IMR-90 (cell line): ENCODE data around the gene SELENOO. TPM values are rescaled to one million over a fixed set of nuclear protein-coding genes. Genes with fewer than 3 reads are reported as not detected.

Experiments used
- ATAC-seq: fragments of 200-7000 bp; cut with Tn5 transposase; 2 replicates; pipeline ENCODE4 v1.9.1; 2020; ENCODE audit warnings: low read depth, mild to moderate bottlenecking, moderate library complexity
- BruUV-seq: library from RNA; stranded (reverse); fragments of 400-500 nt; replicated peaks from 2 replicates; lab custom pipeline; 2021; lab: Mats Ljungman, UMichigan
- CTCF ChIA-PET: fragments of 300-600 bp; formaldehyde crosslinking; extraction: SDS; loops from one replicate; lab custom pipeline; 2021; ENCODE audit warnings: antibody characterized with exemption; lab: Yijun Ruan, JAX
- POLR2A ChIA-PET: fragments of 300-600 bp; sonication (Branson Sonifier 250); formaldehyde crosslinking; loops from one replicate; lab custom pipeline; 2022; ENCODE audit warnings: antibody characterized with exemption; ENCODE audit not compliant: unreplicated experiment; lab: Charles Lee
- DNase-seq: peaks from one replicate; pipeline ENCODE4 v3.0.0; 2013
- H2AFZ ChIP-seq: replicated peaks from 2 replicates; pipeline ENCODE3; 2013; ENCODE audit warnings: low read length, mild to moderate bottlenecking; ENCODE audit not compliant: poor library complexity
- H2AK5ac ChIP-seq: 2 replicates; pipeline ENCODE4 v1.6.1; 2013; ENCODE audit warnings: low read depth, low read length, inconsistent platforms
- H2AK9ac ChIP-seq: replicated peaks from 2 replicates; pipeline ENCODE3; 2013; ENCODE audit warnings: mild to moderate bottlenecking, low read depth, low read length, moderate library complexity; ENCODE audit not compliant: poor library complexity
- H2BK120ac ChIP-seq: 2 replicates; pipeline ENCODE4 v1.6.1; 2013; ENCODE audit warnings: low read depth, low read length, inconsistent platforms
- H2BK15ac ChIP-seq: 3 replicates; pipeline ENCODE4 v1.6.1; 2013; ENCODE audit warnings: low read depth, low read length, inconsistent platforms
- H2BK20ac ChIP-seq: 2 replicates; pipeline ENCODE4 v1.6.1; 2013; ENCODE audit warnings: low read depth, mild to moderate bottlenecking, inconsistent platforms, low read length, moderate library complexity
- H2BK5ac ChIP-seq: 2 replicates; pipeline ENCODE4 v1.6.1; 2013; ENCODE audit warnings: mild to moderate bottlenecking, low read depth, low read length, inconsistent platforms; ENCODE audit not compliant: poor library complexity, severe bottlenecking
- H3K14ac ChIP-seq: replicated peaks from 2 replicates; pipeline ENCODE4 v1.6.1; 2013; ENCODE audit warnings: low read depth, low read length, inconsistent platforms
- H3K18ac ChIP-seq: 2 replicates; pipeline ENCODE4 v1.6.1; 2013; ENCODE audit warnings: low read depth, low read length, control low read depth
- H3K23ac ChIP-seq: 2 replicates; pipeline ENCODE4 v1.6.1; 2013; ENCODE audit warnings: low read depth, low read length, inconsistent platforms
- H3K27ac ChIP-seq: 2 replicates; pipeline ENCODE4 v1.5.1; 2013; ENCODE audit warnings: mild to moderate bottlenecking, control low read depth, low read length; ENCODE audit not compliant: insufficient read depth
- H3K27me3 ChIP-seq: 2 replicates; pipeline ENCODE4 v1.6.1; 2013; ENCODE audit warnings: low read length; ENCODE audit not compliant: control insufficient read depth, insufficient read depth
- H3K36me3 ChIP-seq: 2 replicates; pipeline ENCODE4 v1.6.1; 2013; ENCODE audit warnings: low read length, mixed read lengths; ENCODE audit not compliant: control insufficient read depth, insufficient read depth
- H3K4ac ChIP-seq: 2 replicates; pipeline ENCODE4 v1.6.1; 2013; ENCODE audit warnings: low read depth, low read length, inconsistent platforms
- H3K4me1 ChIP-seq: 2 replicates; pipeline ENCODE4 v1.6.1; 2013; ENCODE audit warnings: low read length, mixed read lengths; ENCODE audit not compliant: control insufficient read depth, insufficient read depth
- H3K4me2 ChIP-seq: 2 replicates; pipeline ENCODE4 v1.6.1; 2013; ENCODE audit warnings: low read depth, mild to moderate bottlenecking, control low read depth, low read length, moderate library complexity
- H3K4me3 ChIP-seq: 2 replicates; pipeline ENCODE4 v1.5.1; 2013; ENCODE audit warnings: low read depth, mild to moderate bottlenecking, control low read depth, low read length, moderate library complexity; ENCODE audit not compliant: insufficient read depth
- H3K56ac ChIP-seq: 2 replicates; pipeline ENCODE4 v1.6.1; 2013; ENCODE audit warnings: low read length, inconsistent platforms; ENCODE audit not compliant: insufficient read depth; ENCODE audit errors: extremely low read depth
- H3K79me1 ChIP-seq, 2 experiments: 2 replicates each; pipeline ENCODE4 v1.6.1; 2013; ENCODE audit warnings: low read length in 2 of 2, inconsistent platforms in 1 of 2, low read depth in 1 of 2
- H3K9ac ChIP-seq: 2 replicates; pipeline ENCODE4 v1.6.1; 2013; ENCODE audit warnings: low read depth, low read length, control low read depth
- H3K9me1 ChIP-seq: 2 replicates; pipeline ENCODE4 v1.6.1; 2013; ENCODE audit warnings: low read length, inconsistent platforms; ENCODE audit not compliant: insufficient read depth
- H3K9me3 ChIP-seq: 2 replicates; pipeline ENCODE4 v1.6.1; 2013; ENCODE audit warnings: low read length; ENCODE audit not compliant: control insufficient read depth, insufficient read depth
- H4K20me1 ChIP-seq: 2 replicates; pipeline ENCODE4 v1.6.1; 2013; ENCODE audit warnings: low read length, inconsistent platforms; ENCODE audit not compliant: insufficient read depth
- H4K5ac ChIP-seq: 2 replicates; pipeline ENCODE4 v1.6.1; 2013; ENCODE audit warnings: mild to moderate bottlenecking, low read depth, low read length, control low read depth
- H4K8ac ChIP-seq, 2 experiments: 2 replicates each; pipeline ENCODE4 v1.6.1; 2013; ENCODE audit warnings: low read depth in 2 of 2, low read length in 2 of 2, control low read depth in 1 of 2, inconsistent platforms in 1 of 2
- H4K91ac ChIP-seq: 2 replicates; pipeline ENCODE4 v1.6.1; 2013; ENCODE audit warnings: low read depth, low read length, inconsistent platforms; ENCODE audit not compliant: insufficient read depth
- BHLHE40 ChIP-seq: fragments of 150-350 bp; IDR thresholded peaks from 2 replicates; pipeline ENCODE4 v1.6.1; 2016; ENCODE audit warnings: mild to moderate bottlenecking, low read depth, low read length
- FOS ChIP-seq: fragments of 150-350 bp; IDR thresholded peaks from 2 replicates; pipeline ENCODE4 v1.6.1; 2016; ENCODE audit warnings: low read depth, low read length
- MAZ ChIP-seq: IDR thresholded peaks from 2 replicates; pipeline ENCODE4 v1.6.1; 2012; ENCODE audit warnings: low read depth, mild to moderate bottlenecking, low read length, improper control_type of control experiment, moderate library complexity, borderline replicate concordance
- NFE2L2 ChIP-seq: fragments of 150-350 bp; IDR thresholded peaks from 2 replicates; pipeline ENCODE4 v1.6.1; 2016; ENCODE audit warnings: low read depth, mild to moderate bottlenecking, low read length
- RCOR1 ChIP-seq: IDR thresholded peaks from 2 replicates; pipeline ENCODE4 v1.6.1; 2012; ENCODE audit warnings: mild to moderate bottlenecking, low read length, improper control_type of control experiment; ENCODE audit not compliant: insufficient replicate concordance
- WGBS, 2 experiments: methylation state at CpG; one replicate each; pipeline versions ENCODE4 v1.1.5 to v1.1.7; 2013; ENCODE audit warnings: missing lambda C conversion rate in 2 of 2; ENCODE audit not compliant: insufficient read length in 1 of 2; ENCODE audit errors: extremely low coverage in 2 of 2; 5-methylcytosine and 5-hydroxymethylcytosine counted together
- dilution Hi-C: fragments of 300-500 bp; cut with HindIII; formaldehyde crosslinking; loops from one replicate; pipeline ENCODE4 v1.14.3; 2018; ENCODE audit warnings: low sequenced_read_pairs; ENCODE audit not compliant: unreplicated experiment
- in situ Hi-C: fragments of 300-500 bp; cut with MboI; formaldehyde crosslinking; loops from 3 replicates; pipeline ENCODE4 v1.14.3; 2019; ENCODE audit warnings: low sequenced_read_pairs, inconsistent platforms, mixed read lengths
- intact Hi-C: fragments of 100-400 bp; cut with micrococcal nuclease; formaldehyde crosslinking; loops from 2 replicates; pipeline ENCODE4 v1.10.0; 2022
- polyA plus RNA-seq, 3 experiments: library from polyadenylated mRNA; depleted of rRNA; stranded (reverse); fragments of >200 nt; gene quantifications; 2 replicates each; pipeline ENCODE4 v1.2.3, GENCODE V29; 2012; ENCODE audit warnings: low replicate concordance in 1 of 3
- total RNA-seq: library from RNA; depleted of rRNA; stranded (reverse); fragments of >200 nt; gene quantifications from 2 replicates; pipeline ENCODE4 v1.2.3, GENCODE V29; 2012
- TF ChIP-seq, protein P1 (sequence below): fragments of 150-350 bp; IDR thresholded peaks from 2 replicates; pipeline ENCODE4 v1.6.1; 2017; ENCODE audit warnings: mild to moderate bottlenecking, antibody characterized with exemption, low read length, low read depth

SELENOO gene
- total and polyA plus RNA-seq, 2 of the 4 experiments (the other 2 are of a cell fraction), result 10.4 to 21.4 TPM

GRCh38 chr22:50173311-50173982 is 27.4 kb upstream of the SELENOO start:
- Histone ChIP-seq H2AK9ac (no peak overlapping the region), H2BK120ac (no peak overlapping the region), H3K4ac (no peak overlapping the region), H3K27me3 (peaks cover 24% of the 10 kb centered on the region), H3K36me3 (no peaks in the 10 kb centered on the region), H3K27ac (no peak overlapping the region), H2AFZ (no peak overlapping the region), H4K91ac (no peak overlapping the region), H4K5ac (no peak overlapping the region), H3K4me3 (no peak overlapping the region), H3K4me1 (no peaks in the 10 kb centered on the region), H2AK5ac (no peak overlapping the region), H3K9ac (no peak overlapping the region), H3K9me1 (no peaks in the 10 kb centered on the region), H2BK20ac (no peak overlapping the region), H3K56ac (no peak overlapping the region), H3K23ac (no peak overlapping the region), H2BK15ac (no peak overlapping the region), H4K20me1 (no peaks in the 10 kb centered on the region), H3K14ac (no peak overlapping the region), H3K18ac (no peak overlapping the region), H2BK5ac (no peak overlapping the region), H3K9me3 (no peaks in the 10 kb centered on the region), H3K79me1 (no peaks in the 10 kb centered on the region), H4K8ac (no peak overlapping the region), H3K4me2 (no peak overlapping the region)
- intact Hi-C loops (no loop called here), in situ Hi-C loops (no loop called here), dilution Hi-C loops (no loop called here)
- POLR2A ChIA-PET, result no interaction called here
- no TSS peak for BruUV-seq
- CTCF ChIA-PET, result no interaction called here
- ATAC-seq (no peak), DNase-seq (no peak)
- TF ChIP-seq, protein P1, sequence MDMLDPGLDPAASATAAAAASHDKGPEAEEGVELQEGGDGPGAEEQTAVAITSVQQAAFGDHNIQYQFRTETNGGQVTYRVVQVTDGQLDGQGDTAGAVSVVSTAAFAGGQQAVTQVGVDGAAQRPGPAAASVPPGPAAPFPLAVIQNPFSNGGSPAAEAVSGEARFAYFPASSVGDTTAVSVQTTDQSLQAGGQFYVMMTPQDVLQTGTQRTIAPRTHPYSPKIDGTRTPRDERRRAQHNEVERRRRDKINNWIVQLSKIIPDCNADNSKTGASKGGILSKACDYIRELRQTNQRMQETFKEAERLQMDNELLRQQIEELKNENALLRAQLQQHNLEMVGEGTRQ, result no peak
- TF ChIP-seq NFE2L2 (no peak), RCOR1 (no peak), BHLHE40 (no peak), MAZ (no peak), FOS (no peak)
- 83% methylated on average over 8 of the region's 26 CpGs; no CpG with 5 or more reads in 1 of the 2 experiments for WGBS, 2 experiments
